Prostate gland (tissue), 2 donors: Measurements from ENCODE around the gene CIDEB.

ENCODE experiments used
- POLR2A ChIP-seq: fragments of 450-650 bp; IDR thresholded peaks from one replicate; pipeline ENCODE4 v1.6.1; 2016; ENCODE audit warnings: antibody characterized with exemption, mild to moderate bottlenecking
- POLR2AphosphoS5 ChIP-seq: sonication (generic); formaldehyde crosslinking; IDR thresholded peaks from one replicate; pipeline ENCODE4 v1.6.1; 2017; ENCODE audit warnings: antibody characterized with exemption
- TF ChIP-seq, protein P1 (sequence below), 4 experiments: fragments of 200-600 bp in 2 of 4; fragments of 450-650 bp in 2 of 4; sonication (generic) in 2 of 4; IDR thresholded peaks; 1 replicate in 3 of 4; 2 replicates in 1 of 4; pipeline ENCODE4 v1.5.1; 2016 to 2019; ENCODE audit warnings: antibody characterized with exemption in 4 of 4, mild to moderate bottlenecking in 2 of 4, moderate library complexity in 2 of 4

DNA sequence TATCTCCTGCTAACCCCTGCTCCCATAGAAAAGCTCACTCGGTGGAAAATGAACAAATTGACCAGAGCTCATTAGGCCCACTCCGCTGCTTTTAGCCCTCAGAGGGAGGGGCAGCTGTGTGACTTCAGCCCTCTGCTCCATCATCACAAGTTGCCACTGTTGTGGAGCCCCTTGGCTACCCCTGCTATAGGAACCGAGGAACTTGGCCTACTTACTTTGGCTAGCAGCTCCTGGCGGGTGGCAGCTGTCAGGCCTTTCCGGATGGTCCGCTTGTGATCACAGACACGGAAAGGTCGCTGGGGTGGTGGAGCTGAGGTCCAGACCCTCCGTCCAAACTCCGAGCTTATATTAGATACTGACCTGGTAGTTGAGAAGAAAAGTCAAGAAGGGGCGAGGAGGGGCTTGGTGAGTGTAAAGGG is 612 bp downstream of the CIDEB start:
- TF ChIP-seq, protein P1, sequence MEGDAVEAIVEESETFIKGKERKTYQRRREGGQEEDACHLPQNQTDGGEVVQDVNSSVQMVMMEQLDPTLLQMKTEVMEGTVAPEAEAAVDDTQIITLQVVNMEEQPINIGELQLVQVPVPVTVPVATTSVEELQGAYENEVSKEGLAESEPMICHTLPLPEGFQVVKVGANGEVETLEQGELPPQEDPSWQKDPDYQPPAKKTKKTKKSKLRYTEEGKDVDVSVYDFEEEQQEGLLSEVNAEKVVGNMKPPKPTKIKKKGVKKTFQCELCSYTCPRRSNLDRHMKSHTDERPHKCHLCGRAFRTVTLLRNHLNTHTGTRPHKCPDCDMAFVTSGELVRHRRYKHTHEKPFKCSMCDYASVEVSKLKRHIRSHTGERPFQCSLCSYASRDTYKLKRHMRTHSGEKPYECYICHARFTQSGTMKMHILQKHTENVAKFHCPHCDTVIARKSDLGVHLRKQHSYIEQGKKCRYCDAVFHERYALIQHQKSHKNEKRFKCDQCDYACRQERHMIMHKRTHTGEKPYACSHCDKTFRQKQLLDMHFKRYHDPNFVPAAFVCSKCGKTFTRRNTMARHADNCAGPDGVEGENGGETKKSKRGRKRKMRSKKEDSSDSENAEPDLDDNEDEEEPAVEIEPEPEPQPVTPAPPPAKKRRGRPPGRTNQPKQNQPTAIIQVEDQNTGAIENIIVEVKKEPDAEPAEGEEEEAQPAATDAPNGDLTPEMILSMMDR (IDR thresholded peaks at IDR 0.05) = no peak
- TF ChIP-seq POLR2A = no peak
- no peak for TF ChIP-seq POLR2AphosphoS5
